WTC11 (cell line): ENCODE results near the gene PDPN. TPM values are rescaled to one million over a fixed set of nuclear protein-coding genes. Genes with fewer than 3 reads are reported as not detected.

Experiments used
- ATAC-seq: fragments of 200-7000 bp; cut with Tn5 transposase; 2 replicates; pipeline ENCODE4 v1.10.0; 2021; ENCODE audit warnings: mild to moderate bottlenecking, moderate library complexity
- CTCF ChIA-PET: fragments of 300-600 bp; sonication (Branson Sonifier 250); formaldehyde crosslinking; loops from one replicate; lab custom pipeline; 2021; ENCODE audit warnings: antibody characterized with exemption; lab: Charles Lee
- POLR2A ChIA-PET: fragments of 350-600 bp; sonication (Branson Sonifier 250); formaldehyde crosslinking; loops from one replicate; lab custom pipeline; 2021; ENCODE audit warnings: antibody characterized with exemption; lab: Charles Lee
- DNase-seq: peaks from one replicate; pipeline ENCODE4 v3.0.0; 2021; ENCODE audit warnings: low spot score
- H3K27ac Mint-ChIP-seq: 2 replicates; pipeline ENCODE4 v1.8.0; 2021; ENCODE audit warnings: mixed read lengths
- H3K27me3 Mint-ChIP-seq: 2 replicates; pipeline ENCODE4 v1.8.0; 2021; ENCODE audit warnings: low read depth, mild to moderate bottlenecking, moderate library complexity, mixed read lengths
- H3K36me3 Mint-ChIP-seq: 2 replicates; pipeline ENCODE4 v1.8.0; 2021; ENCODE audit warnings: mixed read lengths
- H3K4me1 Mint-ChIP-seq: 2 replicates; pipeline ENCODE4 v1.8.0; 2022; ENCODE audit warnings: mixed read lengths
- H3K4me3 Mint-ChIP-seq: 2 replicates; pipeline ENCODE4 v1.8.0; 2021; ENCODE audit warnings: mild to moderate bottlenecking, moderate library complexity, mixed read lengths
- H3K9me3 Mint-ChIP-seq: 2 replicates; pipeline ENCODE4 v1.8.0; 2021; ENCODE audit warnings: mixed read lengths
- ATF3 ChIP-seq: sonication (generic); formaldehyde crosslinking; conservative IDR thresholded peaks from 2 replicates; pipeline ENCODE4 v1.8.1; 2022; ENCODE audit warnings: mild to moderate bottlenecking, missing genetic modification reagents
- EMX1 ChIP-seq: fragments of 250-450 bp; sonication (Bioruptor Pico); IDR thresholded peaks from 2 replicates; pipeline ENCODE4 v1.8.0; 2021; ENCODE audit warnings: mild to moderate bottlenecking
- FOXJ3 ChIP-seq: sonication (generic); formaldehyde crosslinking; IDR thresholded peaks from 2 replicates; pipeline ENCODE4 v1.9.0; 2021; ENCODE audit warnings: missing genetic modification reagents, mild to moderate bottlenecking, borderline replicate concordance
- FOXP4 ChIP-seq: sonication (generic); formaldehyde crosslinking; IDR thresholded peaks from 2 replicates; pipeline ENCODE4 v1.8.0; 2022; ENCODE audit warnings: mild to moderate bottlenecking, missing genetic modification reagents
- GRHL2 ChIP-seq: fragments of 250-450 bp; sonication (Bioruptor Pico); IDR thresholded peaks from 2 replicates; pipeline ENCODE4 v1.8.0; 2022; ENCODE audit warnings: mild to moderate bottlenecking, moderate library complexity; ENCODE audit not compliant: insufficient replicate concordance, severe bottlenecking
- HMGA2 ChIP-seq: fragments of 250-450 bp; sonication (Bioruptor Pico); IDR thresholded peaks from 2 replicates; pipeline ENCODE4 v1.4.0; 2021; ENCODE audit warnings: mild to moderate bottlenecking, moderate library complexity
- KAT7 ChIP-seq: sonication (generic); formaldehyde crosslinking; IDR thresholded peaks from 2 replicates; pipeline ENCODE4 v1.8.1; 2023; ENCODE audit warnings: missing genetic modification reagents, mild to moderate bottlenecking, borderline replicate concordance
- MAX ChIP-seq: sonication (generic); formaldehyde crosslinking; IDR thresholded peaks from 2 replicates; pipeline ENCODE4 v1.8.0; 2022; ENCODE audit warnings: mild to moderate bottlenecking, missing genetic modification reagents
- MYBL2 ChIP-seq: sonication (generic); formaldehyde crosslinking; IDR thresholded peaks from 2 replicates; pipeline ENCODE4 v1.8.1; 2023; ENCODE audit warnings: mild to moderate bottlenecking, moderate library complexity, missing genetic modification reagents
- NFATC4 ChIP-seq: fragments of 250-450 bp; sonication (Bioruptor Pico); IDR thresholded peaks from 2 replicates; pipeline ENCODE4 v1.9.0; 2021; ENCODE audit warnings: mild to moderate bottlenecking
- NR2C2 ChIP-seq: sonication (generic); formaldehyde crosslinking; IDR thresholded peaks from 2 replicates; pipeline ENCODE4 v1.8.0; 2022; ENCODE audit warnings: mild to moderate bottlenecking, missing genetic modification reagents
- PRDM15 ChIP-seq: sonication (generic); formaldehyde crosslinking; IDR thresholded peaks from 2 replicates; pipeline ENCODE4 v1.8.0; 2022; ENCODE audit warnings: missing genetic modification reagents
- SOX15 ChIP-seq: fragments of 250-450 bp; sonication (Bioruptor Pico); IDR thresholded peaks from 2 replicates; pipeline ENCODE4 v1.9.0; 2021; ENCODE audit warnings: mild to moderate bottlenecking
- TP53 ChIP-seq: sonication (generic); formaldehyde crosslinking; IDR thresholded peaks from 2 replicates; pipeline ENCODE4 v1.8.1; 2023; ENCODE audit warnings: mild to moderate bottlenecking, missing genetic modification reagents
- ZBTB43 ChIP-seq: sonication (generic); formaldehyde crosslinking; IDR thresholded peaks from 2 replicates; pipeline ENCODE4 v1.8.1; 2023; ENCODE audit warnings: mild to moderate bottlenecking, missing genetic modification reagents
- ZMAT4 ChIP-seq: fragments of 250-450 bp; sonication (Bioruptor Pico); IDR thresholded peaks from 2 replicates; pipeline ENCODE4 v1.9.0; 2021; ENCODE audit warnings: mild to moderate bottlenecking
- ZNF138 ChIP-seq: sonication (generic); formaldehyde crosslinking; conservative IDR thresholded peaks from 2 replicates; pipeline ENCODE4 v1.8.1; 2022; ENCODE audit warnings: mild to moderate bottlenecking, moderate library complexity, missing genetic modification reagents
- ZNF281 ChIP-seq: sonication (generic); formaldehyde crosslinking; IDR thresholded peaks from 2 replicates; pipeline ENCODE4 v1.8.0; 2023; ENCODE audit warnings: mild to moderate bottlenecking, missing genetic modification reagents
- ZNF317 ChIP-seq: sonication (generic); formaldehyde crosslinking; IDR thresholded peaks from 2 replicates; pipeline ENCODE4 v1.8.1; 2023; ENCODE audit warnings: low read depth, mild to moderate bottlenecking, moderate library complexity, missing genetic modification reagents, borderline replicate concordance
- ZNF396 ChIP-seq: fragments of 250-450 bp; sonication (Bioruptor Pico); IDR thresholded peaks from 2 replicates; pipeline ENCODE4 v1.8.0; 2021; ENCODE audit warnings: mild to moderate bottlenecking, moderate library complexity, borderline replicate concordance
- ZNF416 ChIP-seq: fragments of 250-450 bp; sonication (Bioruptor Pico); IDR thresholded peaks from 2 replicates; pipeline ENCODE4 v1.9.0; 2021; ENCODE audit warnings: mild to moderate bottlenecking, inconsistent platforms
- ZNF671 ChIP-seq: fragments of 250-450 bp; sonication (Bioruptor Pico); IDR thresholded peaks from 2 replicates; pipeline ENCODE4 v1.8.0; 2021; ENCODE audit warnings: mild to moderate bottlenecking
- total RNA-seq: library from RNA; stranded (reverse); gene quantifications from 3 replicates; pipeline ENCODE4 v1.2.3, GENCODE V29; 2021
- TF ChIP-seq, protein P1 (sequence below): fragments of 200-600 bp; IDR thresholded peaks from 2 replicates; pipeline ENCODE4 v1.8.0; 2022; ENCODE audit warnings: antibody characterized with exemption

The PDPN gene
- total RNA-seq, 1 experiment from 2014 or later = 158 TPM

- ChIA-PET POLR2A (no interaction called here), CTCF (interaction anchor here (0.9 to 1.3 kb wide), 2 partner anchors 10 to 21 kb away, joined by 4 to 5 read pairs; no protein-coding TSS in a partner anchor)
- H3K4me3 Mint-ChIP-seq = no peak overlapping the region
- no peaks in the 10 kb centered on the region for H3K9me3 Mint-ChIP-seq
- no peak overlapping the region for H3K27ac Mint-ChIP-seq
- H3K4me1 Mint-ChIP-seq = peaks cover 5% of the 10 kb centered on the region
- no peak for DNase-seq
- H3K36me3 Mint-ChIP-seq = no peaks in the 10 kb centered on the region
- TF ChIP-seq MYBL2 (CRISPR knock-in tag) (no peak), GRHL2 (CRISPR knock-in tag) (no peak), PRDM15 (CRISPR knock-in tag) (no peak), ATF3 (no peak), KAT7 (CRISPR knock-in tag) (no peak), HMGA2 (no peak)
- no peak for ATAC-seq
- no peaks in the 10 kb centered on the region for H3K27me3 Mint-ChIP-seq
These were observed 34.1 kb upstream of the PDPN start for GRCh38 chr1:13549521-13549920.

GRCh38 chr1:13550663-13551062 is 33.0 kb upstream of the PDPN start:
- no peaks in the 10 kb centered on the region for H3K9me3 Mint-ChIP-seq
- no peak for TF ChIP-seq ZNF416 (CRISPR knock-in tag)
- no peak for TF ChIP-seq EMX1
- no peak for TF ChIP-seq ATF3
- no peak for TF ChIP-seq SOX15 (CRISPR knock-in tag)
- no peak for TF ChIP-seq ZBTB43 (CRISPR knock-in tag)
- TF ChIP-seq GRHL2 (CRISPR knock-in tag) = no peak
- TF ChIP-seq ZNF138 (CRISPR knock-in tag) = no peak
- TF ChIP-seq ZNF281 (CRISPR knock-in tag) = no peak
- TF ChIP-seq, protein P1, sequence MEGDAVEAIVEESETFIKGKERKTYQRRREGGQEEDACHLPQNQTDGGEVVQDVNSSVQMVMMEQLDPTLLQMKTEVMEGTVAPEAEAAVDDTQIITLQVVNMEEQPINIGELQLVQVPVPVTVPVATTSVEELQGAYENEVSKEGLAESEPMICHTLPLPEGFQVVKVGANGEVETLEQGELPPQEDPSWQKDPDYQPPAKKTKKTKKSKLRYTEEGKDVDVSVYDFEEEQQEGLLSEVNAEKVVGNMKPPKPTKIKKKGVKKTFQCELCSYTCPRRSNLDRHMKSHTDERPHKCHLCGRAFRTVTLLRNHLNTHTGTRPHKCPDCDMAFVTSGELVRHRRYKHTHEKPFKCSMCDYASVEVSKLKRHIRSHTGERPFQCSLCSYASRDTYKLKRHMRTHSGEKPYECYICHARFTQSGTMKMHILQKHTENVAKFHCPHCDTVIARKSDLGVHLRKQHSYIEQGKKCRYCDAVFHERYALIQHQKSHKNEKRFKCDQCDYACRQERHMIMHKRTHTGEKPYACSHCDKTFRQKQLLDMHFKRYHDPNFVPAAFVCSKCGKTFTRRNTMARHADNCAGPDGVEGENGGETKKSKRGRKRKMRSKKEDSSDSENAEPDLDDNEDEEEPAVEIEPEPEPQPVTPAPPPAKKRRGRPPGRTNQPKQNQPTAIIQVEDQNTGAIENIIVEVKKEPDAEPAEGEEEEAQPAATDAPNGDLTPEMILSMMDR = no peak
- TF ChIP-seq ZNF396 (CRISPR knock-in tag) = no peak
- TF ChIP-seq FOXJ3 = no peak
- TF ChIP-seq NR2C2 (CRISPR knock-in tag) = no peak
- no peak for TF ChIP-seq MAX (CRISPR knock-in tag)
- no peak for TF ChIP-seq ZNF671 (CRISPR knock-in tag)
- no peak for TF ChIP-seq ZNF317
- no peak for TF ChIP-seq TP53 (CRISPR knock-in tag)
- no peak for TF ChIP-seq FOXP4
- no peak for TF ChIP-seq ZMAT4
- TF ChIP-seq NFATC4 = no peak
- peaks cover 5% of the 10 kb centered on the region for H3K4me1 Mint-ChIP-seq
- ChIA-PET CTCF (interaction anchor here (1.1 kb wide), 1 partner anchor 115 kb away, joined by 3 read pairs; no protein-coding TSS in a partner anchor), POLR2A (no interaction called here)
- no peak overlapping the region for H3K4me3 Mint-ChIP-seq
- DNase-seq = no peak
- H3K36me3 Mint-ChIP-seq = no peaks in the 10 kb centered on the region
- no peak overlapping the region for H3K27ac Mint-ChIP-seq
- no peak for ATAC-seq
- H3K27me3 Mint-ChIP-seq = no peaks in the 10 kb centered on the region
